PC-9 (cell line): ENCODE data around the gene PIEZO2. TPM values are rescaled to one million over a fixed set of nuclear protein-coding genes. Genes with fewer than 3 reads are reported as not detected.

Experiments used
- BruUV-seq: library from RNA; stranded (reverse); fragments of 400-500 nt; replicated peaks from 2 replicates; lab custom pipeline; 2021; lab: Mats Ljungman, UMichigan
- CTCF ChIA-PET: fragments of 300-600 bp; sonication (Branson Sonifier 250); formaldehyde crosslinking; loops from one replicate; lab custom pipeline; 2022; ENCODE audit warnings: antibody characterized with exemption; lab: Charles Lee
- POLR2A ChIA-PET: fragments of 300-600 bp; sonication (Branson Sonifier 250); formaldehyde crosslinking; loops from one replicate; lab custom pipeline; 2022; ENCODE audit warnings: antibody characterized with exemption; ENCODE audit not compliant: unreplicated experiment; lab: Charles Lee
- DNase-seq, 2 experiments: peaks; one replicate each; pipeline versions ENCODE4 v3.0.0 to v3.0.0-alpha.2; 2015 to 2022; ENCODE audit warnings: mixed read lengths in 1 of 2
- H2AFZ ChIP-seq: fragments of 200-600 bp; sonication (generic); 2 replicates; pipeline ENCODE4 v1.8.1; 2017; ENCODE audit warnings: antibody characterized with exemption
- H3F3A ChIP-seq: fragments of 200-600 bp; sonication (generic); 2 replicates; pipeline ENCODE4 v1.8.1; 2017; ENCODE audit warnings: antibody characterized with exemption, mild to moderate bottlenecking, low read depth; ENCODE audit not compliant: insufficient read depth
- H3K27ac ChIP-seq: fragments of 200-600 bp; sonication (generic); 2 replicates; pipeline ENCODE4 v1.6.1; 2016; ENCODE audit warnings: mixed run types
- H3K27me3 ChIP-seq: fragments of 200-600 bp; sonication (generic); 2 replicates; pipeline ENCODE4 v1.6.1; 2016; ENCODE audit warnings: low read depth, mixed run types; ENCODE audit not compliant: insufficient read depth
- H3K36me3 ChIP-seq: fragments of 200-600 bp; sonication (generic); 2 replicates; pipeline ENCODE4 v1.6.1; 2016; ENCODE audit warnings: low read depth, mixed run types
- H3K4me1 ChIP-seq: fragments of 200-600 bp; sonication (generic); replicated peaks from 2 replicates; pipeline ENCODE4 v1.6.1; 2016; ENCODE audit warnings: mixed run types; ENCODE audit not compliant: insufficient read depth
- H3K4me2 ChIP-seq: fragments of 200-600 bp; sonication (generic); 2 replicates; pipeline ENCODE4 v1.6.1; 2017; ENCODE audit warnings: mixed run types
- H3K4me3 ChIP-seq: fragments of 200-600 bp; sonication (generic); 2 replicates; pipeline ENCODE4 v1.6.1; 2016; ENCODE audit warnings: mixed run types
- H3K79me2 ChIP-seq: fragments of 200-600 bp; sonication (generic); 2 replicates; pipeline ENCODE4 v1.6.1; 2017; ENCODE audit warnings: low read depth, mixed run types
- H3K9me2 ChIP-seq: fragments of 200-600 bp; sonication (generic); 2 replicates; pipeline ENCODE4 v1.8.1; 2017; ENCODE audit warnings: mild to moderate bottlenecking; ENCODE audit not compliant: insufficient read depth
- H3K9me3 ChIP-seq: fragments of 200-600 bp; sonication (generic); 2 replicates; pipeline ENCODE4 v1.8.1; 2016; ENCODE audit warnings: low read depth; ENCODE audit not compliant: insufficient read depth
- H4K20me1 ChIP-seq: fragments of 200-600 bp; sonication (generic); 2 replicates; pipeline ENCODE4 v1.8.1; 2017; ENCODE audit not compliant: insufficient read depth
- EZH2 ChIP-seq: fragments of 200-600 bp; sonication (generic); IDR thresholded peaks from 2 replicates; pipeline ENCODE4 v1.8.0; 2017; ENCODE audit warnings: antibody characterized with exemption, low read depth
- intact Hi-C: fragments of 100-400 bp; cut with micrococcal nuclease; formaldehyde crosslinking; loops from one replicate; pipeline ENCODE4 v1.10.0; 2022; ENCODE audit not compliant: unreplicated experiment
- total RNA-seq: library from RNA; stranded (reverse); gene quantifications from 2 replicates; pipeline ENCODE4 v1.2.3, GENCODE V29; 2021
- TF ChIP-seq, protein P1 (sequence below): fragments of 200-600 bp; sonication (generic); conservative IDR thresholded peaks from 2 replicates; pipeline ENCODE4 v1.6.1; 2017; ENCODE audit warnings: mixed run types, antibody characterized with exemption, mild to moderate bottlenecking, moderate library complexity

The PIEZO2 gene
- total RNA-seq, 1 experiment from 2014 or later = not detected

GRCh38 chr18:10775026-10775425 is 374.3 kb downstream of the PIEZO2 start:
- no peak overlapping the region for H3K4me3 ChIP-seq
- H4K20me1 ChIP-seq = no peaks in the 10 kb centered on the region
- BruUV-seq = no TSS peak
- no peaks in the 10 kb centered on the region for H3K9me2 ChIP-seq
- ChIA-PET POLR2A (no interaction called here), CTCF (no interaction called here)
- no peaks in the 10 kb centered on the region for H3K4me1 ChIP-seq
- no peak overlapping the region for H3K27ac ChIP-seq
- H3K4me2 ChIP-seq = no peak overlapping the region
- H3K36me3 ChIP-seq = no peaks in the 10 kb centered on the region
- H3K9me3 ChIP-seq = no peaks in the 10 kb centered on the region
- no peak for TF ChIP-seq EZH2
- TF ChIP-seq, protein P1, sequence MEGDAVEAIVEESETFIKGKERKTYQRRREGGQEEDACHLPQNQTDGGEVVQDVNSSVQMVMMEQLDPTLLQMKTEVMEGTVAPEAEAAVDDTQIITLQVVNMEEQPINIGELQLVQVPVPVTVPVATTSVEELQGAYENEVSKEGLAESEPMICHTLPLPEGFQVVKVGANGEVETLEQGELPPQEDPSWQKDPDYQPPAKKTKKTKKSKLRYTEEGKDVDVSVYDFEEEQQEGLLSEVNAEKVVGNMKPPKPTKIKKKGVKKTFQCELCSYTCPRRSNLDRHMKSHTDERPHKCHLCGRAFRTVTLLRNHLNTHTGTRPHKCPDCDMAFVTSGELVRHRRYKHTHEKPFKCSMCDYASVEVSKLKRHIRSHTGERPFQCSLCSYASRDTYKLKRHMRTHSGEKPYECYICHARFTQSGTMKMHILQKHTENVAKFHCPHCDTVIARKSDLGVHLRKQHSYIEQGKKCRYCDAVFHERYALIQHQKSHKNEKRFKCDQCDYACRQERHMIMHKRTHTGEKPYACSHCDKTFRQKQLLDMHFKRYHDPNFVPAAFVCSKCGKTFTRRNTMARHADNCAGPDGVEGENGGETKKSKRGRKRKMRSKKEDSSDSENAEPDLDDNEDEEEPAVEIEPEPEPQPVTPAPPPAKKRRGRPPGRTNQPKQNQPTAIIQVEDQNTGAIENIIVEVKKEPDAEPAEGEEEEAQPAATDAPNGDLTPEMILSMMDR = no peak
- DNase-seq = no peak
- no peak overlapping the region for H2AFZ ChIP-seq
- H3F3A ChIP-seq = no peaks in the 10 kb centered on the region
- H3K79me2 ChIP-seq = no peaks in the 10 kb centered on the region
- intact Hi-C loops = no loop called here
- peaks cover 41% of the 10 kb centered on the region for H3K27me3 ChIP-seq

- DNase-seq = no peak
- no peak overlapping the region for H2AFZ ChIP-seq
- H3K36me3 ChIP-seq = no peaks in the 10 kb centered on the region
- TF ChIP-seq EZH2 = no peak
- TF ChIP-seq, protein P1 = no peak
- H3K27me3 ChIP-seq = peaks cover 44% of the 10 kb centered on the region
- no peak overlapping the region for H3K4me2 ChIP-seq
- H4K20me1 ChIP-seq = no peaks in the 10 kb centered on the region
- no peaks in the 10 kb centered on the region for H3F3A ChIP-seq
- no peak overlapping the region for H3K27ac ChIP-seq
- CTCF ChIA-PET = no interaction called here
- intact Hi-C loops = no loop called here
- no peaks in the 10 kb centered on the region for H3K79me2 ChIP-seq
- H3K4me3 ChIP-seq = no peak overlapping the region
- POLR2A ChIA-PET = no interaction called here
- no peaks in the 10 kb centered on the region for H3K9me3 ChIP-seq
- no TSS peak for BruUV-seq
- H3K9me2 ChIP-seq = no peaks in the 10 kb centered on the region
- H3K4me1 ChIP-seq = no peaks in the 10 kb centered on the region
These were observed 378.2 kb downstream of the PIEZO2 start for GRCh38 chr18:10771053-10771709.

- Histone ChIP-seq H3K27ac (no peak overlapping the region), H3K36me3 (no peaks in the 10 kb centered on the region), H3K9me2 (no peaks in the 10 kb centered on the region), H3K4me3 (no peak overlapping the region), H3F3A (no peaks in the 10 kb centered on the region), H2AFZ (no peak overlapping the region), H4K20me1 (no peaks in the 10 kb centered on the region), H3K4me1 (no peaks in the 10 kb centered on the region), H3K27me3 (peaks cover 48% of the 10 kb centered on the region), H3K79me2 (no peaks in the 10 kb centered on the region), H3K9me3 (no peaks in the 10 kb centered on the region), H3K4me2 (no peak overlapping the region)
- intact Hi-C loops = no loop called here
- CTCF ChIA-PET = no interaction called here
- POLR2A ChIA-PET = no interaction called here
- TF ChIP-seq, protein P1 = no peak
- no peak for TF ChIP-seq EZH2
- no TSS peak for BruUV-seq
- DNase-seq = no peak
These were observed 379.1 kb downstream of the PIEZO2 start for GRCh38 chr18:10770264-10770663.
